Measurements from ENCODE around the gene SLC28A3. TPM values are rescaled to one million over a fixed set of nuclear protein-coding genes. Genes with fewer than 3 reads are reported as not detected.

The SLC28A3 gene
- total RNA-seq, 2 experiments from 2014 or later = not detected

- ChIA-PET CTCF (ENCODE audit: unreplicated experiment) (no interaction called here), POLR2A (no interaction called here)
- no peak for DNase-seq (ENCODE audit: low spot score)
- Histone ChIP-seq H4K20me1 (ENCODE audit: insufficient read depth, low read length) (no peaks in the 10 kb centered on the region), H3K4me2 (ENCODE audit: low read length) (no peak overlapping the region), H3K36me3 (ENCODE audit: insufficient read depth, low read length) (no peaks in the 10 kb centered on the region), H3K9me2 (ENCODE audit: insufficient read depth, low read length) (no peaks in the 10 kb centered on the region), H2AFZ (ENCODE audit: low read length) (no peak overlapping the region), H3K4me1 (ENCODE audit: insufficient read depth, low read length, poor library complexity, severe bottlenecking) (no peaks in the 10 kb centered on the region), H3K79me2 (ENCODE audit: insufficient read depth, low read depth, low read length) (no peaks in the 10 kb centered on the region), H3K4me3 (ENCODE audit: low read depth, low read length, poor library complexity, severe bottlenecking) (no peak overlapping the region), H3K27ac (ENCODE audit: low read depth, low read length, poor library complexity, severe bottlenecking) (no peak overlapping the region), H3K9me3 (ENCODE audit: low read length) (no peaks in the 10 kb centered on the region)
- no TSS peak for BruUV-seq (replicated peaks)
- TF ChIP-seq, protein P1, sequence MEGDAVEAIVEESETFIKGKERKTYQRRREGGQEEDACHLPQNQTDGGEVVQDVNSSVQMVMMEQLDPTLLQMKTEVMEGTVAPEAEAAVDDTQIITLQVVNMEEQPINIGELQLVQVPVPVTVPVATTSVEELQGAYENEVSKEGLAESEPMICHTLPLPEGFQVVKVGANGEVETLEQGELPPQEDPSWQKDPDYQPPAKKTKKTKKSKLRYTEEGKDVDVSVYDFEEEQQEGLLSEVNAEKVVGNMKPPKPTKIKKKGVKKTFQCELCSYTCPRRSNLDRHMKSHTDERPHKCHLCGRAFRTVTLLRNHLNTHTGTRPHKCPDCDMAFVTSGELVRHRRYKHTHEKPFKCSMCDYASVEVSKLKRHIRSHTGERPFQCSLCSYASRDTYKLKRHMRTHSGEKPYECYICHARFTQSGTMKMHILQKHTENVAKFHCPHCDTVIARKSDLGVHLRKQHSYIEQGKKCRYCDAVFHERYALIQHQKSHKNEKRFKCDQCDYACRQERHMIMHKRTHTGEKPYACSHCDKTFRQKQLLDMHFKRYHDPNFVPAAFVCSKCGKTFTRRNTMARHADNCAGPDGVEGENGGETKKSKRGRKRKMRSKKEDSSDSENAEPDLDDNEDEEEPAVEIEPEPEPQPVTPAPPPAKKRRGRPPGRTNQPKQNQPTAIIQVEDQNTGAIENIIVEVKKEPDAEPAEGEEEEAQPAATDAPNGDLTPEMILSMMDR (conservative IDR thresholded peaks at IDR 0.05; ENCODE audit: low read length) = no peak
- no peak for TF ChIP-seq EZH2phosphoT487 (IDR thresholded peaks at IDR 0.05; ENCODE audit: borderline replicate concordance, low read depth, low read length)
- intact Hi-C loops (cut with micrococcal nuclease; ENCODE audit: unreplicated experiment) = no loop called here
Measured at GRCh38 chr9:84235511-84235910, 105.0 kb downstream of the SLC28A3 start.

DNA sequence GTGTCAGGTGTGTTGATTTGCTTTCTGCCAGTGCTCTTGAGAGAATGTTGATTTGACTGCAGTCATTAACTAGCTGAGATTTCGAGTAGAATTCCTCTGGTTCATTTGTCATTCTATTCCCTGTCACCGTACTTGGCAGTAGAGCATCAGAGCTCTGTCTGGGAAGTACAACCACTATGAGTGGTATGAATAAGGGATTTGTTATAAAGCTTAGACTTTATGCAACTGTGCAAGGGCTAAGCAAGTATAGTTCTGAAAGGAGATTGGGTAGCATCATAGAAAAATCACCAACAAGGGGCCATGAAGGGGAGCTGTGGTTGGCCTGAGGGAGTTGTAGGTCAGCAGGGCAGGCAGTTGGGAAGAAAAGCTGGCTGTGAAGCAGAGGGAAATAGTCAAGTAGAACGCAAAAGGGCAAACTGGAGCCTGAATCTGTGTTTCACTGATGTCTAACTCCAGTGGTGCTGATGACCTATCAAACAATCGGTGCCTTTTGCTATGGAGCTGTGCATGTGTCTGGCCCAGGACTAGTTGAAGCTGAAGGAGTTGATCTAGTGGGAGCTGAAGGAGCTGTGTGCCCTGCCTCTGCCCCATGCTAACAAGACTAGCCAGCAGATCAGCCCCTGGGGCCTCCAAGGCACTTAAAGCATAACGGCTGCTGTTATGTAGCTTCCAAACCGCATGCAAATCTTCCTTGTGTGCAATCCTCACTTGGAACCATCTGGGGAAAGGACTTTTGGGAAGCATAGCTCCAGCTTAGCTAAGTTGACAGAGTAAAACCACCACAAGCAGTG is 110.0 kb downstream of the SLC28A3 start:
- no peak for DNase-seq (ENCODE audit: low spot score)
- intact Hi-C loops (cut with micrococcal nuclease; ENCODE audit: unreplicated experiment) = no loop called here
- Histone ChIP-seq H3K79me2 (ENCODE audit: insufficient read depth, low read depth, low read length) (no peaks in the 10 kb centered on the region), H2AFZ (ENCODE audit: low read length) (no peak overlapping the region), H3K9me2 (ENCODE audit: insufficient read depth, low read length) (no peaks in the 10 kb centered on the region), H3K27ac (ENCODE audit: low read depth, low read length, poor library complexity, severe bottlenecking) (no peak overlapping the region), H3K4me3 (ENCODE audit: low read depth, low read length, poor library complexity, severe bottlenecking) (no peak overlapping the region), H3K36me3 (ENCODE audit: insufficient read depth, low read length) (no peaks in the 10 kb centered on the region), H3K4me2 (ENCODE audit: low read length) (no peak overlapping the region), H3K4me1 (ENCODE audit: insufficient read depth, low read length, poor library complexity, severe bottlenecking) (no peaks in the 10 kb centered on the region), H4K20me1 (ENCODE audit: insufficient read depth, low read length) (no peaks in the 10 kb centered on the region), H3K9me3 (ENCODE audit: low read length) (no peaks in the 10 kb centered on the region)
- no peak for TF ChIP-seq EZH2phosphoT487 (IDR thresholded peaks at IDR 0.05; ENCODE audit: borderline replicate concordance, low read depth, low read length)
- TF ChIP-seq, protein P1 (conservative IDR thresholded peaks at IDR 0.05; ENCODE audit: low read length) = no peak
- CTCF ChIA-PET (ENCODE audit: unreplicated experiment) = no interaction called here
- POLR2A ChIA-PET = interaction anchor here (1.5 to 1.7 kb wide), 2 partner anchors 9 to 19 kb away, joined by 3 to 4 read pairs; no protein-coding TSS in a partner anchor
- no TSS peak for BruUV-seq (replicated peaks)

DNA sequence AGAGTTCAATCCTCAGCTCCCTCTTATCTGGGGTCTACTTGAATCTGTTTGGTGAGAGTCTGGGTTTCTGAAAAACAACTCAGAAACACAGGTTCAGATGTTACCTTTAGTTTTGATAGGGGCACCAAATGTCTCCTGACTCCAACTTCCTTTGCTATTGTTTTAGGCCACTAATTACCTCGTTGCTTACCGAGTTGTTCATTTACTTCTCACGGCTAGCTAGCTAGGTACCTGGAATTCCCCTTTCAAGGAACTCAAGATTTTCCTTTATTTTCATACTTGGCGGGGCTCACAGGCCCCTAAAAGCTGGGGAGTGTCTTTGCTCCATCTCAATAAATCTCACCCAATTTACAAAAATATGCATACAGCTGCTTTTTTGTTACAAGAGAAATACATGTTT is 111.4 kb downstream of the SLC28A3 start:
- intact Hi-C loops (cut with micrococcal nuclease; ENCODE audit: unreplicated experiment) = no loop called here
- H4K20me1 ChIP-seq (ENCODE audit: insufficient read depth, low read length) = no peaks in the 10 kb centered on the region
- POLR2A ChIA-PET = interaction anchor here (0.6 to 1.7 kb wide), 4 partner anchors 18 to 917 kb away, joined by 3 to 4 read pairs (median 3); no protein-coding TSS in a partner anchor
- TF ChIP-seq, protein P1 (conservative IDR thresholded peaks at IDR 0.05; ENCODE audit: low read length) = no peak
- no peak for TF ChIP-seq EZH2phosphoT487 (IDR thresholded peaks at IDR 0.05; ENCODE audit: borderline replicate concordance, low read depth, low read length)
- H3K36me3 ChIP-seq (ENCODE audit: insufficient read depth, low read length) = no peaks in the 10 kb centered on the region
- H2AFZ ChIP-seq (ENCODE audit: low read length) = no peak overlapping the region
- no peak overlapping the region for H3K27ac ChIP-seq (ENCODE audit: low read depth, low read length, poor library complexity, severe bottlenecking)
- no peak overlapping the region for H3K4me2 ChIP-seq (ENCODE audit: low read length)
- H3K9me2 ChIP-seq (ENCODE audit: insufficient read depth, low read length) = no peaks in the 10 kb centered on the region
- H3K79me2 ChIP-seq (ENCODE audit: insufficient read depth, low read depth, low read length) = no peaks in the 10 kb centered on the region
- no peak overlapping the region for H3K4me3 ChIP-seq (ENCODE audit: low read depth, low read length, poor library complexity, severe bottlenecking)
- no peak for DNase-seq (ENCODE audit: low spot score)
- no peaks in the 10 kb centered on the region for H3K9me3 ChIP-seq (ENCODE audit: low read length)
- CTCF ChIA-PET (ENCODE audit: unreplicated experiment) = no interaction called here
- no TSS peak for BruUV-seq (replicated peaks)
- no peaks in the 10 kb centered on the region for H3K4me1 ChIP-seq (ENCODE audit: insufficient read depth, low read length, poor library complexity, severe bottlenecking)
